Measurements from ENCODE around the gene LRRC46.

LRRC46 gene

GRCh38 chr17:47831003-47831933 lies at the start of gene LRRC46, which contains the start of gene MRPL10:
TSS of gene LRRC46 (plus strand) at chr17:47831670. CDS start at chr17:47831990, 320 bp downstream.
TSS of gene MRPL10 (minus strand) at chr17:47831541. CDS start at chr17:47831511, 30 bp downstream.
- H3K9me2 ChIP-seq (replicated peaks; ENCODE audit: insufficient read depth, low read length): no peaks in the 10 kb centered on the region
- H3K79me2 ChIP-seq (ENCODE audit: low read length): peaks cover 31% of the 10 kb centered on the region
- H4K20me1 ChIP-seq (ENCODE audit: insufficient read depth, low read length): no peaks in the 10 kb centered on the region
- peak within 1 kb of the TSS; percentile 69; the same call in 1 of the 2 replicates for H3K27ac ChIP-seq (ENCODE audit: low read length)
- peaks cover 14% of the 10 kb centered on the region for H3K4me1 ChIP-seq (ENCODE audit: low read length)
- H3K27me3 ChIP-seq (replicated peaks; ENCODE audit: insufficient read depth, low read length): no peaks in the 10 kb centered on the region
- peak within 1 kb of the TSS; percentile 81 for H2AFZ ChIP-seq (ENCODE audit: low read length)
- DNase-seq: peak; percentile 93
- H3K4me3 ChIP-seq (ENCODE audit: low read length): peak within 1 kb of the TSS; percentile 83
- TF ChIP-seq EZH2 (optimal IDR thresholded peaks at IDR 0.05; ENCODE audit: low read depth, low read length) (no peak), EZH2phosphoT487 (IDR thresholded peaks at IDR 0.05; ENCODE audit: low read length) (no peak), CTCF (IDR thresholded peaks at IDR 0.05; ENCODE audit: low read length) (peak; percentile 35)
- no peaks in the 10 kb centered on the region for H3K36me3 ChIP-seq (replicated peaks; ENCODE audit: insufficient read depth, low read length)
- H3K9me3 ChIP-seq (replicated peaks; ENCODE audit: insufficient read depth, low read length): no peaks in the 10 kb centered on the region
- peak within 1 kb of the TSS; percentile 71 for H3K9ac ChIP-seq (ENCODE audit: low read length)
- peak within 1 kb of the TSS; percentile 73 for H3K4me2 ChIP-seq (ENCODE audit: low read depth, low read length)
- peaks cover 4% of the 10 kb centered on the region; the same call in 1 of the 2 replicates for H3F3A ChIP-seq (ENCODE audit: insufficient read depth, low read length)

GRCh38 chr17:47785538-47786123 lies 45.8 kb upstream of the LRRC46 start:
- H3K4me2 ChIP-seq (ENCODE audit: low read depth, low read length): no peak overlapping the region
- no peak overlapping the region for H3K4me3 ChIP-seq (ENCODE audit: low read length)
- TF ChIP-seq CTCF (IDR thresholded peaks at IDR 0.05; ENCODE audit: low read length) (no peak), EZH2 (optimal IDR thresholded peaks at IDR 0.05; ENCODE audit: low read depth, low read length) (no peak), EZH2phosphoT487 (IDR thresholded peaks at IDR 0.05; ENCODE audit: low read length) (no peak)
- H3K79me2 ChIP-seq (ENCODE audit: low read length): no peaks in the 10 kb centered on the region
- H3F3A ChIP-seq (ENCODE audit: insufficient read depth, low read length): no peaks in the 10 kb centered on the region
- no peaks in the 10 kb centered on the region for H4K20me1 ChIP-seq (ENCODE audit: insufficient read depth, low read length)
- no peaks in the 10 kb centered on the region for H3K9me2 ChIP-seq (replicated peaks; ENCODE audit: insufficient read depth, low read length)
- peaks cover 93% of the 10 kb centered on the region for H3K27me3 ChIP-seq (replicated peaks; ENCODE audit: insufficient read depth, low read length)
- no peak overlapping the region for H2AFZ ChIP-seq (ENCODE audit: low read length)
- no peak overlapping the region for H3K9ac ChIP-seq (ENCODE audit: low read length)
- no peaks in the 10 kb centered on the region for H3K4me1 ChIP-seq (ENCODE audit: low read length)
- H3K36me3 ChIP-seq (replicated peaks; ENCODE audit: insufficient read depth, low read length): no peaks in the 10 kb centered on the region
- DNase-seq: peak; percentile 38
- H3K9me3 ChIP-seq (replicated peaks; ENCODE audit: insufficient read depth, low read length): no peaks in the 10 kb centered on the region
- H3K27ac ChIP-seq (ENCODE audit: low read length): no peak overlapping the region

GRCh38 chr17:47789611-47790561 lies 41.6 kb upstream of the LRRC46 start:
- TF ChIP-seq CTCF (IDR thresholded peaks at IDR 0.05; ENCODE audit: low read length) (peak; percentile 37), EZH2phosphoT487 (IDR thresholded peaks at IDR 0.05; ENCODE audit: low read length) (no peak)
- Histone ChIP-seq H3F3A (ENCODE audit: insufficient read depth, low read length) (no peaks in the 10 kb centered on the region), H3K27me3 (replicated peaks; ENCODE audit: insufficient read depth, low read length) (peaks cover 89% of the 10 kb centered on the region)

More at GRCh38 chr17:47789611-47790561, 41.6 kb upstream of the LRRC46 start:
- no peaks in the 10 kb centered on the region for H4K20me1 ChIP-seq (ENCODE audit: insufficient read depth, low read length)
- no peaks in the 10 kb centered on the region for H3K9me2 ChIP-seq (replicated peaks; ENCODE audit: insufficient read depth, low read length)
- H3K36me3 ChIP-seq (replicated peaks; ENCODE audit: insufficient read depth, low read length): no peaks in the 10 kb centered on the region
- H2AFZ ChIP-seq (ENCODE audit: low read length): 0 out of 2 replicates have a peak overlapping the region, but pooled peaks have one; percentile 15
- no peak overlapping the region for H3K27ac ChIP-seq (ENCODE audit: low read length)
- H3K4me3 ChIP-seq (ENCODE audit: low read length): peak overlapping the region; percentile 29; the same call in 1 of the 2 replicates
- no peaks in the 10 kb centered on the region for H3K79me2 ChIP-seq (ENCODE audit: low read length)
- DNase-seq: peak; percentile 37
- no peak overlapping the region for H3K9ac ChIP-seq (ENCODE audit: low read length)
- H3K9me3 ChIP-seq (replicated peaks; ENCODE audit: insufficient read depth, low read length): no peaks in the 10 kb centered on the region
- H3K4me1 ChIP-seq (ENCODE audit: low read length): no peaks in the 10 kb centered on the region
- H3K4me2 ChIP-seq (ENCODE audit: low read depth, low read length): peak overlapping the region; percentile 60

Data from MM.1S (cell line).